ENCODE data around the gene POLE3. TPM values are rescaled to one million over a fixed set of nuclear protein-coding genes. Genes with fewer than 3 reads are reported as not detected.

POLE3 gene
- total and polyA plus RNA-seq, 2 experiments from 2014 or later, result 49.4 to 55.4 TPM

DNA sequence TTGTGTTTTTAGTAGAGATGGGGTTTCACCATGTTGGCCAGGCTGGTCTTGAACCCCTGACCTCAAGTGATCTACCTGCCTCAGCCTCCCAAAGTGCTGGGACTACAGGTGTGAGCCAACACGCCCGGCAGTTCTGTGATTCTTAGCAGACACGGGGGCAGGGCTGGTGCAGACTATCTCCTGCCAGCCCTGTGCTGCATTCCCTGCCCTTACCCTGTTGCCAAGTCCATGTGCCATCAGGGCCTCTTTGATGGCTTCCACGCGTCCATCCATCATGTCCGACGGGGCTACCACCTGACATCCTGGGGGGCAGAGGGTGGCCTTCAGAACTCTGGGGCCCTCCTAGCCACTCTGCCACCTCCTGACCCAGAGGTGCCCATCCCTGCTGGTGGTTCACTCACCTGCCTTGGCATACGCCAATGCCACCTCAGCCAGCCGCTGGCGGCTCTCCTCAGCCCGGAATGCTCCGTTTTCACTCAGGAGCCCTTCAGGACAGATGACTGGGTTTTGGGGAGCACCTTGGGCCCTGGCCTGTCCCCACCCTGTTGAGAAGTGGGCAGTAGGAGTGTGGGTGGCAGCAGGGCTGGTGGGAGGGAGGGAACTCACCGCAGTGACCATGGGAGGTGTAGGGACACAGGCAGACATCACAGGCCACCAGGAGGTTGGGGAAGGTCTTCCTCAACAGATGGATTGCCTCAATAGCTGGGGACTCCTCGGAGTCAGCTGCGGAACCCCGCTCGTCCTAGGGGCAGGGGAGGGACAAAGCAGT lies 20.1 kb downstream of the POLE3 start:
- Histone ChIP-seq H3K9me3 (ENCODE audit: low read depth) (no peaks in the 10 kb centered on the region), H3K9me2 (ENCODE audit: insufficient read depth) (no peaks in the 10 kb centered on the region), H2AFZ (no peak overlapping the region), H3K9ac (no peak overlapping the region), H3K4me1 (ENCODE audit: insufficient read depth) (no peaks in the 10 kb centered on the region), H3K36me3 (ENCODE audit: low read depth) (peaks cover 3% of the 10 kb centered on the region; the same call in 1 of the 2 replicates), H3K79me2 (ENCODE audit: insufficient read depth) (no peaks in the 10 kb centered on the region; the same call in 1 of the 2 replicates), H3K27me3 (replicated peaks; ENCODE audit: insufficient read depth) (no peaks in the 10 kb centered on the region), H3K4me3 (no peak overlapping the region), H4K20me1 (ENCODE audit: insufficient read depth) (no peaks in the 10 kb centered on the region), H3F3A (ENCODE audit: insufficient read depth) (no peaks in the 10 kb centered on the region), H3K27ac (no peak overlapping the region), H3K4me2 (ENCODE audit: unreplicated experiment) (no peak overlapping the region)
- no peak for TF ChIP-seq EZH2 (IDR thresholded peaks at IDR 0.05; ENCODE audit: insufficient read depth, poor library complexity, severe bottlenecking)
- WGBS, 2 experiments (ENCODE audit: low coverage in 1 of 2, low lambda C conversion rate in 2 of 2, missing lambda C conversion rate in 2 of 2), result 97 to 98% methylated on average over 17 of the region's 17 CpGs
- no peak for DNase-seq
- in situ Hi-C loops (cut with MboI), result no loop called here

DNA sequence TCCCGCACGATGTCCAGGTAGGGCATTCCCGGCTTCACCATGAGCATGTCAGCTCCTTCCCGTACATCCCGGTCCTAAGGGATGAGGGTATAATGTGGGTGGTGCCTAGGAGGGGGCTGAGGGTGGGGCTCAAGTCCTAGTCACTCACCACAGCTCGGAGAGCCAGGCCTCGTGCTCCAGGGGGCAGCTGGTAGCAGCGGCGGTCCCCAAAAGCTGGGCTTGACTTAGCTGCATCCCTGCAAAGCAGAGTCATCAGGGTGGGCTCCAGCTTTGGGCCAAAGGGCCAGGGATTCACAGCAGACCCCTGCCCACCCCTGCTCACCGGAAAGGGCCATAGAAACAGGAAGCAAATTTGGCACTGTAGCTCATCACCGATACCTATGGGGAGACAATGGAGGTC lies 21.0 kb downstream of the POLE3 start:
- H2AFZ ChIP-seq, result no peak overlapping the region
- H3K9me3 ChIP-seq (ENCODE audit: low read depth), result no peaks in the 10 kb centered on the region
- H4K20me1 ChIP-seq (ENCODE audit: insufficient read depth), result no peaks in the 10 kb centered on the region
- no peak overlapping the region for H3K4me3 ChIP-seq
- H3K4me2 ChIP-seq (ENCODE audit: unreplicated experiment), result no peak overlapping the region
- H3K27me3 ChIP-seq (replicated peaks; ENCODE audit: insufficient read depth), result no peaks in the 10 kb centered on the region
- 96 to 98% methylated on average over 11 of the region's 11 CpGs for WGBS, 2 experiments (ENCODE audit: low coverage in 1 of 2, low lambda C conversion rate in 2 of 2, missing lambda C conversion rate in 2 of 2)
- no peaks in the 10 kb centered on the region for H3F3A ChIP-seq (ENCODE audit: insufficient read depth)
- H3K9ac ChIP-seq, result no peak overlapping the region
- in situ Hi-C loops (cut with MboI), result no loop called here
- TF ChIP-seq EZH2 (IDR thresholded peaks at IDR 0.05; ENCODE audit: insufficient read depth, poor library complexity, severe bottlenecking) (no peak), EZH2phosphoT487 (IDR thresholded peaks at IDR 0.05; ENCODE audit: insufficient read depth, low read depth) (no peak)
- H3K9me2 ChIP-seq (ENCODE audit: insufficient read depth), result no peaks in the 10 kb centered on the region
- H3K36me3 ChIP-seq (ENCODE audit: low read depth), result peaks cover 3% of the 10 kb centered on the region; the same call in 1 of the 2 replicates
- no peaks in the 10 kb centered on the region for H3K4me1 ChIP-seq (ENCODE audit: insufficient read depth)
- H3K79me2 ChIP-seq (ENCODE audit: insufficient read depth), result no peaks in the 10 kb centered on the region
- no peak overlapping the region for H3K27ac ChIP-seq
- DNase-seq, result no peak

DNA sequence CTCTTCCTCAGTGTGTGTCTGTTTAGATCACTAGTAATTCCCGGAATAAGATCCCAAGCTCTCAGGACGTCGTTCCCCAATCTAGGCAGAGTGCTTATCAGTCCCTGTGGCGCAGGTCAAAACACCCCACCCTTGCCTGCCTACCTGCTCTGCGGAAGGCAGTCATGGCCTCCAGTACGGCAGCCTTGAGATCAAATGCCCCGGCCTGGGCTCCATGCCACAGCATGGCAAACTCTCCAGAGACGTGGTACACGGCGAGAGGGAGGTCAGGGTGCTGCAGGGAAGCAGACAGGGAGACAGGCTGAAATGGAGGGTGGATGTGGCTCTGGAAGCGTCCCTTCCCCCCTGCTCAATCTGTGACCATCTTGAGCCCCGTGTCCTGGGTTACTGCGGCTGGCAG lies 21.6 kb downstream of the POLE3 start:
- H4K20me1 ChIP-seq (ENCODE audit: insufficient read depth), result no peaks in the 10 kb centered on the region
- TF ChIP-seq EZH2phosphoT487 (IDR thresholded peaks at IDR 0.05; ENCODE audit: insufficient read depth, low read depth), result no peak
- no peak for TF ChIP-seq EZH2 (IDR thresholded peaks at IDR 0.05; ENCODE audit: insufficient read depth, poor library complexity, severe bottlenecking)
- H3K27me3 ChIP-seq (replicated peaks; ENCODE audit: insufficient read depth), result no peaks in the 10 kb centered on the region
- no peak for DNase-seq
- no peaks in the 10 kb centered on the region for H3K9me2 ChIP-seq (ENCODE audit: insufficient read depth)
- H3K4me3 ChIP-seq, result no peak overlapping the region
- H3K27ac ChIP-seq, result no peak overlapping the region
- peaks cover 3% of the 10 kb centered on the region; the same call in 1 of the 2 replicates for H3K36me3 ChIP-seq (ENCODE audit: low read depth)
- no peak overlapping the region for H3K9ac ChIP-seq
- H3F3A ChIP-seq (ENCODE audit: insufficient read depth), result no peaks in the 10 kb centered on the region
- H3K4me1 ChIP-seq (ENCODE audit: insufficient read depth), result no peaks in the 10 kb centered on the region
- no peaks in the 10 kb centered on the region for H3K79me2 ChIP-seq (ENCODE audit: insufficient read depth)
- H3K4me2 ChIP-seq (ENCODE audit: unreplicated experiment), result no peak overlapping the region
- H2AFZ ChIP-seq, result no peak overlapping the region
- no peaks in the 10 kb centered on the region for H3K9me3 ChIP-seq (ENCODE audit: low read depth)
- WGBS, 2 experiments (ENCODE audit: low coverage in 1 of 2, low lambda C conversion rate in 2 of 2, missing lambda C conversion rate in 2 of 2), result 95 to 96% methylated on average over 13 of the region's 13 CpGs
- in situ Hi-C loops (cut with MboI), result no loop called here

DNA sequence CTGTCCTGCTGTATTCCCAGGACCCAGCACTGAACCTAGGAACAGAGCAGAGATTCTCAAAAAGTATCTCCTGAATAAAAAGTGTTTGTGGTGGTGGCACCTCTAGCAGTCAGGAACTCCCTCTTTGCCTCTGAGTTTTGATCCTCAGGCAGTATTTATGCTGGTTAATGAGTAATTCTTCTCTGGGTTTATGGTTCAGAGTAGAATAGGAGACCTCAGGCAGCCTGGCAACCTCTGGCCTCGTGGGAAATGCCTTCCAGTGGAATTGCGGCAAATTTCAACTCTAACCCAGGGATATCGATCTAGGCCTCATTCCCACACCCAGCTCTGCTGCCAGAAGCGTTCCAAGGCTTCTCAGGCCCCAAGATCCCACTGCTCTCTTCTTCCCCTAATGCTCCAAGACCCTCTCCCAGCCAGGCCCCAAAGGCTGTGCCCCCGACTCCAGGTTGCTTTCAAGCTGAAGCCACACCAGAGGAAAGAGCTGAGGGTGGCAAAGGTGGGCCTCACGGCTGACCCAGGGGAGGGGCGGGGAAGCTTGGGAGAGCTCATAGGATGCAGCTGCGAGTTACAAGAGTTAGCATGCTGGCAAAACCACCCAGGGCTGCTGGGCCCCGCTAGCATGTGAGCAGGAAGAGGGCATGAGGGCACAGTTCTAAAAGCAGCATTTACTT lies 22.8 kb downstream of the POLE3 start:
- Histone ChIP-seq H3F3A (ENCODE audit: insufficient read depth) (no peaks in the 10 kb centered on the region), H3K9ac (no peak overlapping the region), H3K9me2 (ENCODE audit: insufficient read depth) (no peaks in the 10 kb centered on the region), H3K27me3 (replicated peaks; ENCODE audit: insufficient read depth) (no peaks in the 10 kb centered on the region), H3K4me2 (ENCODE audit: unreplicated experiment) (no peak overlapping the region), H2AFZ (no peak overlapping the region), H3K79me2 (ENCODE audit: insufficient read depth) (no peaks in the 10 kb centered on the region), H3K36me3 (ENCODE audit: low read depth) (peaks cover 3% of the 10 kb centered on the region; the same call in 1 of the 2 replicates), H3K4me1 (ENCODE audit: insufficient read depth) (no peaks in the 10 kb centered on the region), H3K9me3 (ENCODE audit: low read depth) (no peaks in the 10 kb centered on the region), H3K4me3 (no peak overlapping the region), H3K27ac (no peak overlapping the region), H4K20me1 (ENCODE audit: insufficient read depth) (no peaks in the 10 kb centered on the region)
- TF ChIP-seq EZH2phosphoT487 (IDR thresholded peaks at IDR 0.05; ENCODE audit: insufficient read depth, low read depth) (no peak), EZH2 (IDR thresholded peaks at IDR 0.05; ENCODE audit: insufficient read depth, poor library complexity, severe bottlenecking) (no peak)
- WGBS, 2 experiments (ENCODE audit: low coverage in 1 of 2, low lambda C conversion rate in 2 of 2, missing lambda C conversion rate in 2 of 2), result 91 to 93% methylated on average over 7 to 9 of the region's 9 CpGs
- no peak for DNase-seq
- in situ Hi-C loops (cut with MboI), result no loop called here
